T-cell (primary cell): ENCODE measurements around the gene NFKBIE. TPM values are rescaled to one million over a fixed set of nuclear protein-coding genes. Genes with fewer than 3 reads are reported as not detected.

Source experiments
- ATAC-seq, 4 experiments: fragments of 200-7000 bp in 3 of 4; fragments of 150-1000 bp in 1 of 4; cut with Tn5 transposase; replicated peaks in 1 of 4; 1 replicate in 3 of 4; 2 replicates in 1 of 4; pipeline ENCODE4 v1.10.0; 2021; ENCODE audit warnings: moderate library complexity in 3 of 4, mild to moderate bottlenecking in 2 of 4, moderate number of reproducible peaks in 1 of 4
- CTCF ChIA-PET, 2 donors: fragments of 300-600 bp; sonication (Branson Sonifier 250); formaldehyde crosslinking; loops; one replicate each; lab custom pipeline; 2022; ENCODE audit warnings: antibody characterized with exemption in 2 of 2; lab: Charles Lee
- POLR2A ChIA-PET, 2 donors: fragments of 300-600 bp; sonication (Branson Sonifier 250); formaldehyde crosslinking; loops; one replicate each; lab custom pipeline; 2022; ENCODE audit warnings: antibody characterized with exemption in 2 of 2; lab: Charles Lee
- DNase-seq, 35 experiments: peaks; one replicate each; pipeline versions ENCODE4 v3.0.0 to v3.0.0-alpha.2; 2013 to 2023
- H3K27ac ChIP-seq: one replicate; pipeline ENCODE4 v1.5.1; 2013; ENCODE audit warnings: low read length
- H3K27me3 ChIP-seq, 2 experiments: replicated peaks in 1 of 2; 1 replicate in 1 of 2; 2 replicates in 1 of 2; pipeline versions ENCODE4 v1.6.1 to v1.7.0; 2013; ENCODE audit warnings: low read length in 1 of 2, mixed read lengths in 1 of 2; ENCODE audit not compliant: control insufficient read depth in 2 of 2, insufficient read depth in 2 of 2; ENCODE audit errors: extremely low read depth in 1 of 2
- H3K36me3 ChIP-seq, 2 donors: 1 replicate in 1 of 2; 2 replicates in 1 of 2; pipeline versions ENCODE4 v1.6.1 to v1.7.0; 2013; ENCODE audit warnings: low read length in 1 of 2; ENCODE audit not compliant: control insufficient read depth in 2 of 2, insufficient read depth in 1 of 2; ENCODE audit errors: extremely low read depth in 1 of 2
- H3K4me1 ChIP-seq, 2 experiments: 1 replicate in 1 of 2; 2 replicates in 1 of 2; pipeline versions ENCODE4 v1.6.1 to v1.7.0; 2013; ENCODE audit warnings: low read length in 2 of 2, mixed read lengths in 1 of 2; ENCODE audit not compliant: insufficient read depth in 2 of 2, control insufficient read depth in 1 of 2; ENCODE audit errors: extremely low read depth in 1 of 2
- H3K4me3 ChIP-seq, 2 donors: 1 replicate in 1 of 2; 2 replicates in 1 of 2; pipeline versions ENCODE4 v1.5.1 to v1.7.0; 2013; ENCODE audit warnings: mild to moderate bottlenecking in 2 of 2, low read length in 1 of 2, moderate library complexity in 1 of 2; ENCODE audit not compliant: control insufficient read depth in 1 of 2; ENCODE audit errors: extremely low read depth in 1 of 2
- H3K9me3 ChIP-seq: 2 replicates; pipeline ENCODE4 v1.7.0; 2013
- H3K27ac Mint-ChIP-seq, 2 donors: one replicate each; pipeline ENCODE4 v1.8.0; 2020 to 2021; ENCODE audit warnings: mild to moderate bottlenecking in 2 of 2, mixed read lengths in 2 of 2
- H3K27me3 Mint-ChIP-seq, 2 donors: one replicate each; pipeline ENCODE4 v1.8.0; 2021 to 2022; ENCODE audit warnings: mixed read lengths in 2 of 2
- H3K36me3 Mint-ChIP-seq: one replicate; pipeline ENCODE4 v1.8.0; 2021; ENCODE audit warnings: mixed read lengths
- H3K4me1 Mint-ChIP-seq, 3 donors: one replicate each; pipeline ENCODE4 v1.8.0; 2020 to 2022; ENCODE audit warnings: mixed read lengths in 3 of 3, mild to moderate bottlenecking in 1 of 3
- H3K4me3 Mint-ChIP-seq, 3 donors: one replicate each; pipeline ENCODE4 v1.8.0; 2020 to 2022; ENCODE audit warnings: mild to moderate bottlenecking in 3 of 3, mixed read lengths in 3 of 3, moderate library complexity in 3 of 3
- H3K9me3 Mint-ChIP-seq, 3 donors: one replicate each; pipeline ENCODE4 v1.8.0; 2020 to 2022; ENCODE audit warnings: mixed read lengths in 3 of 3
- WGBS: methylation state at CpG from one replicate; pipeline ENCODE4 v1.1.5; 2013; ENCODE audit warnings: missing lambda C conversion rate; ENCODE audit not compliant: insufficient coverage; 5-methylcytosine and 5-hydroxymethylcytosine counted together
- total RNA-seq, 35 experiments: library from RNA in 6 of 35; stranded (reverse) in 6 of 35; fragments of 120-200 nt in 1 of 35; gene quantifications; one replicate each; pipeline versions ENCODE4 v1.2.1 to v1.2.4 and lab custom pipeline; 2013 to 2026

NFKBIE gene
- total RNA-seq, 5 donors from 2014 or later (not counting 1 experiment from before 2014, with no cell fraction given), result 9.9 to 35.0 (median 13.6) TPM

- POLR2A ChIA-PET, result no interaction called here
Observed at GRCh38 chr6:44229376-44230033, 35.8 kb downstream of the NFKBIE start.

GRCh38 chr6:44228836-44229235 lies 36.5 kb downstream of the NFKBIE start:
- ChIA-PET POLR2A (no interaction called here), CTCF (no interaction called here)
- Mint-ChIP-seq H3K4me3 (no peak overlapping the region), H3K36me3 (no peaks in the 10 kb centered on the region), H3K4me1 (peaks cover 7 to 10% (median 8%) of the 10 kb centered on the region in 3 donors), H3K27ac (no peak overlapping the region), H3K9me3 (no peaks in the 10 kb centered on the region), H3K27me3 (no peaks in the 10 kb centered on the region)
- 83% methylated on average over 3 of the region's 5 CpGs for WGBS
- Histone ChIP-seq H3K36me3 (no peaks in the 10 kb centered on the region), H3K9me3 (no peaks in the 10 kb centered on the region), H3K27ac (no peak overlapping the region), H3K27me3 (peaks cover 0 to 5% of the 10 kb centered on the region in 2 experiments), H3K4me1 (peaks cover 3 to 9% of the 10 kb centered on the region in 2 experiments), H3K4me3 (no peak overlapping the region)
- ATAC-seq, result no peak
- DNase-seq, result no peak

More at GRCh38 chr6:44229376-44230033, 35.8 kb downstream of the NFKBIE start:
- ATAC-seq, result no peak
- Histone ChIP-seq H3K4me1 (peaks cover 0 to 3% of the 10 kb centered on the region in 2 experiments), H3K4me3 (no peak overlapping the region), H3K9me3 (no peaks in the 10 kb centered on the region), H3K36me3 (no peaks in the 10 kb centered on the region), H3K27ac (no peak overlapping the region), H3K27me3 (peaks cover 0 to 5% of the 10 kb centered on the region in 2 experiments)
- H3K27ac Mint-ChIP-seq, result no peak overlapping the region
- CTCF ChIA-PET, result no interaction called here
- WGBS, result 95% methylated on average over 11 of the region's 11 CpGs
- H3K4me1 Mint-ChIP-seq, result peaks cover under 1 to 3% (median 2%) of the 10 kb centered on the region in 3 donors
- H3K9me3 Mint-ChIP-seq, result no peaks in the 10 kb centered on the region
- H3K4me3 Mint-ChIP-seq, result no peak overlapping the region
- DNase-seq, result no peak
- H3K27me3 Mint-ChIP-seq, result no peaks in the 10 kb centered on the region
- H3K36me3 Mint-ChIP-seq, result no peaks in the 10 kb centered on the region

GRCh38 chr6:44228433-44228832 lies 36.9 kb downstream of the NFKBIE start:
- no peaks in the 10 kb centered on the region for H3K9me3 Mint-ChIP-seq
- Histone ChIP-seq H3K27ac (no peak overlapping the region), H3K4me1 (peaks cover 3 to 12% of the 10 kb centered on the region in 2 experiments), H3K9me3 (no peaks in the 10 kb centered on the region), H3K4me3 (no peak overlapping the region), H3K27me3 (peaks cover 0 to 5% of the 10 kb centered on the region in 2 experiments), H3K36me3 (no peaks in the 10 kb centered on the region)
- DNase-seq (no peak), ATAC-seq (no peak)
- no peaks in the 10 kb centered on the region for H3K27me3 Mint-ChIP-seq
- POLR2A ChIA-PET, result no interaction called here
- no peaks in the 10 kb centered on the region for H3K36me3 Mint-ChIP-seq
- no peak overlapping the region for H3K4me3 Mint-ChIP-seq
- CTCF ChIA-PET, result interaction anchor here in 1 of 2 donors (1.3 kb wide), 1 partner anchor 14 kb away, joined by 4 read pairs; no protein-coding TSS in a partner anchor
- H3K27ac Mint-ChIP-seq, result no peak overlapping the region
- peaks cover 8 to 10% (median 8%) of the 10 kb centered on the region in 3 donors for H3K4me1 Mint-ChIP-seq
- 96% methylated on average over 7 of the region's 7 CpGs for WGBS

DNA sequence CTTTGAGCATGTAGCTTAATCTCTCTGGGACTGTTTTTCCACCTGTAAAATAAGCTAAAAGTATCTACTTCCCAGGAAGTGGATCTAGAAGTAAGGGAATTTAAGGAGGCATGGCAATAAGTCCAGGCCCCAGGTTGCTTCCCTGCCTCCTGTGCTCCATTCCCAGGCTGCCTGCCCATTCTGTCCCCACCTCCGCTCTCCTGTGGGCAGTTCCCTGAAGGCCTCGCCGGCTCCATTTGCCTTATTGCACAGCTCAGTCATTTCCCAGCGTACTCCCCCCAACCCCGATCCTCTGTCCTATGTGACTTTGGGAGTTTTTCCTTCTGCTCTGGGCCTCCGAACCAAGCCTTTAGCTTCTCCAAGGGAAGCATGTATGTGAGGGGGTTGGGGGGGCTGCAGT lies 37.3 kb downstream of the NFKBIE start:
- Histone ChIP-seq H3K27ac (no peak overlapping the region), H3K27me3 (peaks cover 0 to 6% of the 10 kb centered on the region in 2 experiments), H3K9me3 (no peaks in the 10 kb centered on the region), H3K4me1 (peaks cover 3 to 14% of the 10 kb centered on the region in 2 experiments), H3K4me3 (no peak overlapping the region), H3K36me3 (no peaks in the 10 kb centered on the region)
- no peaks in the 10 kb centered on the region for H3K36me3 Mint-ChIP-seq
- 100% methylated on average over 1 of the region's 6 CpGs for WGBS
- no peak overlapping the region for H3K27ac Mint-ChIP-seq
- peaks cover 8 to 11% (median 10%) of the 10 kb centered on the region in 3 donors for H3K4me1 Mint-ChIP-seq
- no peaks in the 10 kb centered on the region for H3K27me3 Mint-ChIP-seq
- DNase-seq, result no peak
- CTCF ChIA-PET, result interaction anchor here in 1 of 2 donors (1.3 kb wide), 1 partner anchor 15 kb away, joined by 4 read pairs; no protein-coding TSS in a partner anchor
- POLR2A ChIA-PET, result no interaction called here
- no peaks in the 10 kb centered on the region for H3K9me3 Mint-ChIP-seq
- no peak overlapping the region for H3K4me3 Mint-ChIP-seq
- ATAC-seq, result no peak

DNA sequence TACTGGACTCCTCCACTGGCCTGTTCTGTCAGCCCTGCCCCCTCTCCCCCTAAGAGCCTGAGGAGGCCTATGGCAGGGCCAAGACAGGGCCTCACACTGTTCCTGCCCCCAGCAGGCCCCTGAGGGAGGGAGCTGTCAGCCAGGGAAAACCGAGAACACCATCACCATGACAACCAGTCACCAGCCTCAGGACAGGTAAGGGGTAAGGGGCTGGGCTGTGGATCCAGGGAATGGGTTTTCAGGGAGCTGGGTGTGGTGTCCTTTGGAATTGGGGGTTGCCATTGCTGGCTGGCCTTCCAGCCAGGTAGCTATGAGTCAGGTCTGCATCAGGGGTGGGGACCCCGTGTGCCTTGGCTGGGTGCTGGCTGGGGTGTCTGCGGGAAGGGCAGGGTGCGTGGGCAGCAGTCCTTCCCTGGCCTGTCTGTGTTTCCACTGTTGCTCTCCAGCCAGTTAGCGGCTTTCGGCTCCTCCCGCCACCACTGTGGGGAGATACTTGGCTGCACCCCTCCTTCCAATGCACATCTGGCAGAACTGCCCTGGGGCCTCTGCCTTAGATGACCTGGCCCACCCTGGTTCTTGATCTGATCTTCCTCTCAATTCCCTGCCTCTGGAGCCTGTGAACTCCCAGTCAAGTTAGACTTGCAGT lies 38.1 kb downstream of the NFKBIE start:
- no peaks in the 10 kb centered on the region for H3K36me3 Mint-ChIP-seq
- ChIA-PET CTCF (interaction anchor here in 1 of 2 donors (1.3 kb wide), 1 partner anchor 16 kb away, joined by 4 read pairs; no protein-coding TSS in a partner anchor), POLR2A (interaction anchor here in 1 of 2 donors (0.6 kb wide), 2 partner anchors 8 to 41 kb away, joined by 3 read pairs; no protein-coding TSS in a partner anchor)
- H3K27me3 Mint-ChIP-seq, result no peaks in the 10 kb centered on the region
- H3K4me1 Mint-ChIP-seq, result peaks cover 13 to 18% (median 17%) of the 10 kb centered on the region in 3 donors
- 100% methylated on average over 3 of the region's 7 CpGs for WGBS
- H3K4me3 Mint-ChIP-seq, result no peak overlapping the region
- DNase-seq (no peak), ATAC-seq (no peak)
- Histone ChIP-seq H3K9me3 (no peaks in the 10 kb centered on the region), H3K36me3 (no peaks in the 10 kb centered on the region), H3K27me3 (peaks cover 0 to 12% of the 10 kb centered on the region in 2 experiments), H3K4me1 (peaks cover 5 to 20% of the 10 kb centered on the region in 2 experiments), H3K27ac (no peak overlapping the region), H3K4me3 (no peak overlapping the region)
- H3K9me3 Mint-ChIP-seq, result no peaks in the 10 kb centered on the region
- no peak overlapping the region for H3K27ac Mint-ChIP-seq

- DNase-seq (no peak), ATAC-seq (no peak)
- H3K4me3 ChIP-seq, result no peak overlapping the region
- Mint-ChIP-seq H3K27me3 (no peaks in the 10 kb centered on the region), H3K36me3 (no peaks in the 10 kb centered on the region), H3K9me3 (no peaks in the 10 kb centered on the region), H3K4me1 (peaks cover 16 to 23% (median 17%) of the 10 kb centered on the region in 3 donors), H3K4me3 (no peak overlapping the region), H3K27ac (no peak overlapping the region)
- peaks cover 5 to 24% of the 10 kb centered on the region in 2 experiments for H3K4me1 ChIP-seq
- H3K36me3 ChIP-seq, result no peaks in the 10 kb centered on the region
- no peaks in the 10 kb centered on the region for H3K9me3 ChIP-seq
- peaks cover 0 to 12% of the 10 kb centered on the region in 2 experiments for H3K27me3 ChIP-seq
- ChIA-PET CTCF (no interaction called here), POLR2A (interaction anchor here in 1 of 2 donors (0.6 kb wide), 1 partner anchor 9 kb away, joined by 3 read pairs; no protein-coding TSS in a partner anchor)
- 77% methylated on average over 6 of the region's 15 CpGs for WGBS
- H3K27ac ChIP-seq, result no peak overlapping the region
Observed at GRCh38 chr6:44226368-44227147, 38.8 kb downstream of the NFKBIE start.
